ENCODE data around the gene BPTF.
A peak's percentile ranks its signal among the peaks of the same experiment; 100 is the strongest.

BPTF gene

DNA sequence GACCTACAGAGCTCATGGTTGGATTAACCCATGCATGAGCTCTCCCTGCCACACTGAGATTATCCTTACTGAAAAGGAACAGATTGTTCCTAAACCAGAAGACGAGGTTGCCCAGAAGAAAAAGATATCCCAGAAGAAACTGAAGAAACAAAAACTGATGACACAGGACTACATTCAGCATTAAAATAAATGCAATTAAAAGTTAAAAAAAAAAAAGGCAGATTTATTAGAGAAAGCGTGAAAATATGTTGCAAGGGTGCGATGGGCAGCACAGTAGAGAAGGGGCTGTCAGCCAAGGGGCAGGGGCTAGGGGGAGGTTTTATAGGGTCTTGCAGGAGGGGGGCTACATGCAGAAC is 40.2 kb upstream of the BPTF start:
- no peak overlapping the region for H4K12ac ChIP-seq (ENCODE audit: low read depth, low read length)
- no peak overlapping the region for H3K4me3 ChIP-seq (ENCODE audit: low read depth, low read length)
- no peak overlapping the region for H3K9ac ChIP-seq (ENCODE audit: low read length)
- H3K14ac ChIP-seq (ENCODE audit: low read length), result no peak overlapping the region
- no peak overlapping the region for H2AK5ac ChIP-seq (ENCODE audit: low read length)
- H3K36me3 ChIP-seq (ENCODE audit: control insufficient read depth in 1 of 2, insufficient read depth in 2 of 2, low read length in 2 of 2), result no peaks in the 10 kb centered on the region
- no peaks in the 10 kb centered on the region for H3K4me1 ChIP-seq (ENCODE audit: control insufficient read depth in 1 of 2, insufficient read depth in 2 of 2, low read length in 2 of 2)
- no peak overlapping the region for H3K4ac ChIP-seq (ENCODE audit: low read depth, low read length)
- H3K9me3 ChIP-seq (ENCODE audit: insufficient read depth, low read depth, low read length), result no peaks in the 10 kb centered on the region
- no peak overlapping the region for H3K18ac ChIP-seq (ENCODE audit: low read length)
- no peak overlapping the region for H3K27ac ChIP-seq (ENCODE audit: low read depth, low read length)
- H3K79me1 ChIP-seq (ENCODE audit: low read length), result no peaks in the 10 kb centered on the region
- no peak overlapping the region for H2AFZ ChIP-seq (ENCODE audit: insufficient read depth, low read length, poor library complexity)
- no CpG with 5 or more reads among the region's 3 CpGs for WGBS (ENCODE audit: extremely low coverage, insufficient coverage, insufficient read length)
- no peak overlapping the region for H3K23ac ChIP-seq (ENCODE audit: low read length)
- DNase-seq, result no peak
- no peak overlapping the region for H3K4me2 ChIP-seq (ENCODE audit: low read length)
- H3K27me3 ChIP-seq (ENCODE audit: insufficient read depth, low read length), result no peaks in the 10 kb centered on the region
- no peaks in the 10 kb centered on the region for H3K79me2 ChIP-seq (ENCODE audit: control insufficient read depth, insufficient read depth, low read length, poor library complexity)
- H4K8ac ChIP-seq (ENCODE audit: low read depth, low read length), result no peak overlapping the region
- H4K91ac ChIP-seq (ENCODE audit: low read depth, low read length), result no peak overlapping the region
- no peak overlapping the region for H2BK12ac ChIP-seq (ENCODE audit: low read length)
- no peak overlapping the region for H2BK120ac ChIP-seq (ENCODE audit: insufficient read depth, low read length, poor library complexity)
- H2BK5ac ChIP-seq (ENCODE audit: low read depth, low read length, poor library complexity), result no peak overlapping the region

GRCh38 chr17:67785504-67785903 is 39.8 kb upstream of the BPTF start:
- H3K4me3 ChIP-seq (ENCODE audit: low read depth, low read length), result no peak overlapping the region
- no peak overlapping the region for H3K27ac ChIP-seq (ENCODE audit: low read depth, low read length)
- H3K18ac ChIP-seq (ENCODE audit: low read length), result no peak overlapping the region
- no peaks in the 10 kb centered on the region for H3K9me3 ChIP-seq (ENCODE audit: insufficient read depth, low read depth, low read length)
- no peaks in the 10 kb centered on the region for H3K27me3 ChIP-seq (ENCODE audit: insufficient read depth, low read length)
- H2BK5ac ChIP-seq (ENCODE audit: low read depth, low read length, poor library complexity), result no peak overlapping the region
- H2BK120ac ChIP-seq (ENCODE audit: insufficient read depth, low read length, poor library complexity), result no peak overlapping the region
- H4K91ac ChIP-seq (ENCODE audit: low read depth, low read length), result no peak overlapping the region
- no peak overlapping the region for H4K12ac ChIP-seq (ENCODE audit: low read depth, low read length)
- H3K4me1 ChIP-seq (ENCODE audit: control insufficient read depth in 1 of 2, insufficient read depth in 2 of 2, low read length in 2 of 2), result no peaks in the 10 kb centered on the region
- no peaks in the 10 kb centered on the region for H3K79me1 ChIP-seq (ENCODE audit: low read length)
- H3K23ac ChIP-seq (ENCODE audit: low read length), result no peak overlapping the region
- H2AFZ ChIP-seq (ENCODE audit: insufficient read depth, low read length, poor library complexity), result no peak overlapping the region
- no peak overlapping the region for H4K8ac ChIP-seq (ENCODE audit: low read depth, low read length)
- no peak overlapping the region for H3K9ac ChIP-seq (ENCODE audit: low read length)
- 100% methylated on average over 1 of the region's 5 CpGs for WGBS (ENCODE audit: extremely low coverage, insufficient coverage, insufficient read length)
- no peak for DNase-seq
- no peak overlapping the region for H2BK12ac ChIP-seq (ENCODE audit: low read length)
- no peaks in the 10 kb centered on the region for H3K36me3 ChIP-seq (ENCODE audit: control insufficient read depth in 1 of 2, insufficient read depth in 2 of 2, low read length in 2 of 2)
- H3K14ac ChIP-seq (ENCODE audit: low read length), result no peak overlapping the region
- no peaks in the 10 kb centered on the region for H3K79me2 ChIP-seq (ENCODE audit: control insufficient read depth, insufficient read depth, low read length, poor library complexity)
- no peak overlapping the region for H3K4me2 ChIP-seq (ENCODE audit: low read length)
- no peak overlapping the region for H3K4ac ChIP-seq (ENCODE audit: low read depth, low read length)
- no peak overlapping the region for H2AK5ac ChIP-seq (ENCODE audit: low read length)

GRCh38 chr17:67800495-67800928 is 24.8 kb upstream of the BPTF start:
- Histone ChIP-seq H3K79me2 (ENCODE audit: control insufficient read depth, insufficient read depth, low read length, poor library complexity) (no peaks in the 10 kb centered on the region), H3K9ac (ENCODE audit: low read length) (no peak overlapping the region), H3K4me2 (ENCODE audit: low read length) (no peak overlapping the region), H3K23ac (ENCODE audit: low read length) (no peak overlapping the region), H3K4me1 (ENCODE audit: control insufficient read depth in 1 of 2, insufficient read depth in 2 of 2, low read length in 2 of 2) (no peaks in the 10 kb centered on the region), H4K12ac (ENCODE audit: low read depth, low read length) (no peak overlapping the region), H2AFZ (ENCODE audit: insufficient read depth, low read length, poor library complexity) (no peak overlapping the region), H3K36me3 (ENCODE audit: control insufficient read depth in 1 of 2, insufficient read depth in 2 of 2, low read length in 2 of 2) (no peaks in the 10 kb centered on the region), H2BK12ac (ENCODE audit: low read length) (no peak overlapping the region), H3K27me3 (ENCODE audit: insufficient read depth, low read length) (no peaks in the 10 kb centered on the region), H2BK120ac (ENCODE audit: insufficient read depth, low read length, poor library complexity) (no peak overlapping the region), H2AK5ac (ENCODE audit: low read length) (no peak overlapping the region), H3K14ac (ENCODE audit: low read length) (no peak overlapping the region), H3K79me1 (ENCODE audit: low read length) (no peaks in the 10 kb centered on the region), H3K4ac (ENCODE audit: low read depth, low read length) (no peak overlapping the region), H4K8ac (ENCODE audit: low read depth, low read length) (no peak overlapping the region), H4K91ac (ENCODE audit: low read depth, low read length) (no peak overlapping the region), H3K4me3 (ENCODE audit: low read depth, low read length) (no peak overlapping the region), H3K27ac (ENCODE audit: low read depth, low read length) (no peak overlapping the region), H2BK5ac (ENCODE audit: low read depth, low read length, poor library complexity) (no peak overlapping the region), H3K18ac (ENCODE audit: low read length) (no peak overlapping the region), H3K9me3 (ENCODE audit: insufficient read depth, low read depth, low read length) (peaks cover 2% of the 10 kb centered on the region)
- peak; percentile 73 to 84 for DNase-seq
- no CpG with 5 or more reads among the region's 7 CpGs for WGBS (ENCODE audit: extremely low coverage, insufficient coverage, insufficient read length)

DNA sequence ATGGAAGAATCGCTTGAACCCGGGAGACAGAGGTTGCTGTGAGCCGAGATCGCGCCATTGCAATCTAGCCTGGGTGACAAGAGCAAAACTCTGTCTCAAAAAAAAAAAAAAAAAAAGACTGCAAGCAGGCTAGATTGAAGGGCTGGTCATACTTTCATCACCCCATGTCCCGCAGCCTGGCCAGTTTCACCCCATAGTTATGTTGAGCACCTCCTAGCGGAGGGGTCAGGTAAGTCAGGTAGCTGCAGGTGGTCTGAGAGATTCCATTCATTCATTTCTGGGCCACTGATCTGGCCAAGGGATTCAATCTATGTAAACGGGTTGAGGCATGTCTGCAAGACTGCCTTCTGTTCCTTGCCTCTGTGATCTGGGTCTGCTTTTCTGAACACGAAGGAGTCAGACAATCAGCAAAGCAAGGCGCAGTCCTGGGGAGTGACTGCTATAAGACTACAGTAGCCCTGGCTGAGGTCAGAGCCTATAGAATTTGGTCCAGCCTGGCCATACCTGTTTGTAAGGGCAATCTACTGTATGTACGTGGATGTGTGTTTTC is 23.6 kb upstream of the BPTF start:
- WGBS (ENCODE audit: extremely low coverage, insufficient coverage, insufficient read length), result no CpG with 5 or more reads among the region's 11 CpGs
- no peak overlapping the region for H4K91ac ChIP-seq (ENCODE audit: low read depth, low read length)
- H3K4me3 ChIP-seq (ENCODE audit: low read depth, low read length), result no peak overlapping the region
- no peaks in the 10 kb centered on the region for H3K27me3 ChIP-seq (ENCODE audit: insufficient read depth, low read length)
- H4K12ac ChIP-seq (ENCODE audit: low read depth, low read length), result no peak overlapping the region
- H3K79me2 ChIP-seq (ENCODE audit: control insufficient read depth, insufficient read depth, low read length, poor library complexity), result no peaks in the 10 kb centered on the region
- no peak overlapping the region for H2BK5ac ChIP-seq (ENCODE audit: low read depth, low read length, poor library complexity)
- DNase-seq, result peak in 1 of 2 donors; percentile 23
- no peak overlapping the region for H3K14ac ChIP-seq (ENCODE audit: low read length)
- no peaks in the 10 kb centered on the region for H3K4me1 ChIP-seq (ENCODE audit: control insufficient read depth in 1 of 2, insufficient read depth in 2 of 2, low read length in 2 of 2)
- H2BK12ac ChIP-seq (ENCODE audit: low read length), result no peak overlapping the region
- no peak overlapping the region for H2AK5ac ChIP-seq (ENCODE audit: low read length)
- no peaks in the 10 kb centered on the region for H3K79me1 ChIP-seq (ENCODE audit: low read length)
- H3K9me3 ChIP-seq (ENCODE audit: insufficient read depth, low read depth, low read length), result peaks cover 2% of the 10 kb centered on the region
- H3K4me2 ChIP-seq (ENCODE audit: low read length), result no peak overlapping the region
- no peak overlapping the region for H2AFZ ChIP-seq (ENCODE audit: insufficient read depth, low read length, poor library complexity)
- no peak overlapping the region for H3K23ac ChIP-seq (ENCODE audit: low read length)
- H3K4ac ChIP-seq (ENCODE audit: low read depth, low read length), result no peak overlapping the region
- H3K36me3 ChIP-seq (ENCODE audit: control insufficient read depth in 1 of 2, insufficient read depth in 2 of 2, low read length in 2 of 2), result no peaks in the 10 kb centered on the region
- no peak overlapping the region for H3K27ac ChIP-seq (ENCODE audit: low read depth, low read length)
- H3K9ac ChIP-seq (ENCODE audit: low read length), result no peak overlapping the region
- H2BK120ac ChIP-seq (ENCODE audit: insufficient read depth, low read length, poor library complexity), result no peak overlapping the region
- H3K18ac ChIP-seq (ENCODE audit: low read length), result no peak overlapping the region
- no peak overlapping the region for H4K8ac ChIP-seq (ENCODE audit: low read depth, low read length)

Measured in trophoblast cell (in vitro differentiated cells and primary cell).